Measurements from ENCODE around the gene MYH9. TPM values are rescaled to one million over a fixed set of nuclear protein-coding genes. Genes with fewer than 3 reads are reported as not detected.

Gene MYH9
- total RNA-seq, 1 experiment from 2014 or later = 788 TPM

- TF ChIP-seq POLR2AphosphoS5 (IDR thresholded peaks at IDR 0.05; ENCODE audit: low read depth, low read length) = no peak
- TF ChIP-seq REST (IDR thresholded peaks at IDR 0.05; ENCODE audit: insufficient read depth in 1 of 2, low read depth in 2 of 2, low read length in 1 of 2) = no peak
- no peak for TF ChIP-seq CTCF (IDR thresholded peaks at IDR 0.05)
- no peak for TF ChIP-seq TCF7L2 (IDR thresholded peaks at IDR 0.05; ENCODE audit: low read depth, low read length)
- TF ChIP-seq SIN3A (IDR thresholded peaks at IDR 0.05; ENCODE audit: borderline replicate concordance, insufficient read depth, low read depth, low read length) = no peak
- ATAC-seq (no peak), DNase-seq (ENCODE audit: low read depth, low spot score) (no peak)
- TSS peak; percentile 3 for BruUV-seq (replicated peaks)
- in situ Hi-C loops (cut with HindIII; ENCODE audit: low pct_unique_long_range_greater_than_20kb, low sequenced_read_pairs) = no loop called here
- no peak overlapping the region for H3K27ac ChIP-seq (ENCODE audit: low read length)
- peaks cover 14% of the 10 kb centered on the region for H3K4me1 ChIP-seq (ENCODE audit: control insufficient read depth, insufficient read depth, low read length)
- H3K4me3 ChIP-seq (ENCODE audit: low read depth in 2 of 2, low read length in 2 of 2) = no peak overlapping the region
- ChIA-PET CTCF (no interaction called here), POLR2A (no interaction called here)
- H3K9me3 ChIP-seq (ENCODE audit: control insufficient read depth, insufficient read depth, low read depth, low read length) = no peaks in the 10 kb centered on the region
- intact Hi-C loops (cut with micrococcal nuclease; ENCODE audit: unreplicated experiment) = no loop called here
- H3K36me3 ChIP-seq (ENCODE audit: control insufficient read depth, insufficient read depth, low read length) = peaks cover 24% of the 10 kb centered on the region
- H3K27me3 ChIP-seq (ENCODE audit: control insufficient read depth, insufficient read depth, low read length) = no peaks in the 10 kb centered on the region
Observed at GRCh38 chr22:36319595-36320497, 67.9 kb downstream of the MYH9 start.

GRCh38 chr22:36318442-36318841 is 69.3 kb downstream of the MYH9 start:
- H3K36me3 ChIP-seq (ENCODE audit: control insufficient read depth, insufficient read depth, low read length) = peaks cover 18% of the 10 kb centered on the region
- intact Hi-C loops (cut with micrococcal nuclease; ENCODE audit: unreplicated experiment) (no loop called here), in situ Hi-C loops (cut with HindIII; ENCODE audit: low pct_unique_long_range_greater_than_20kb, low sequenced_read_pairs) (no loop called here)
- ChIA-PET CTCF (no interaction called here), POLR2A (no interaction called here)
- no peak overlapping the region for H3K4me3 ChIP-seq (ENCODE audit: low read depth in 2 of 2, low read length in 2 of 2)
- H3K4me1 ChIP-seq (ENCODE audit: control insufficient read depth, insufficient read depth, low read length) = peaks cover 4% of the 10 kb centered on the region; the same call in 1 of the 2 replicates
- DNase-seq (ENCODE audit: low read depth, low spot score) (no peak), ATAC-seq (no peak)
- H3K9me3 ChIP-seq (ENCODE audit: control insufficient read depth, insufficient read depth, low read depth, low read length) = no peaks in the 10 kb centered on the region
- BruUV-seq (replicated peaks) = no TSS peak
- TF ChIP-seq TCF7L2 (IDR thresholded peaks at IDR 0.05; ENCODE audit: low read depth, low read length) (no peak), POLR2AphosphoS5 (IDR thresholded peaks at IDR 0.05; ENCODE audit: low read depth, low read length) (no peak)
- no peaks in the 10 kb centered on the region for H3K27me3 ChIP-seq (ENCODE audit: control insufficient read depth, insufficient read depth, low read length)
- H3K27ac ChIP-seq (ENCODE audit: low read length) = no peak overlapping the region

Measured in Panc1 (cell line).